ENCODE data around the gene ISM1. TPM values are rescaled to one million over a fixed set of nuclear protein-coding genes. Genes with fewer than 3 reads are reported as not detected.

Gene ISM1
- total RNA-seq, 4 donors from 2014 or later: 0.55 to 0.64 TPM; not detected in 2

DNA sequence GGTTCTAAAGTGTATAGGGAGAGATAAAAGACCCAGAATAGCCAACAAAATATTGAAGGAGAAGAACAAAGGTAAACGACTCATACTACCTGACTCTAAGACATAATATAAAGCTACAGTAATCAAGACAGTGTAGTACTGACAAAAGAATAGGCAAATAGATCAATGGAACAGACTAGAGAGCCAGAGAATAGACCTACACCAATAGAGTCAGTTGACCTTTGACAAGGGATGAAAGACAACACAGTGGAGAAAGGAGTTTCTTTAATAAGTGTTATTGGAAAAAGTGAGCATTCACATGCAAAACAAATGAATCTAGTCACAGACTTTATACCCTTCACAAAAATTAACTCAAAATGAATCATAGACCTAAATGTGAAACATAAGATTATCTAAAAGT, 96.4 kb downstream of the ISM1 start:
- no peaks in the 10 kb centered on the region for H3K36me3 ChIP-seq
- no peaks in the 10 kb centered on the region for H3K4me1 ChIP-seq
- H3K9me3 ChIP-seq: no peaks in the 10 kb centered on the region
- in situ Hi-C loops (cut with MboI; ENCODE audit: low pct_ligation_motif_present in 1 of 4, low pct_unique_long_range_greater_than_20kb in 1 of 4, low sequenced_read_pairs in 3 of 4) (no loop called here), intact Hi-C loops (cut with DNase I; ENCODE audit: low total_unique reads) (no loop called here)
- DNase-seq: no peak
- no peaks in the 10 kb centered on the region for H3K27me3 ChIP-seq
- TF ChIP-seq, protein P1, sequence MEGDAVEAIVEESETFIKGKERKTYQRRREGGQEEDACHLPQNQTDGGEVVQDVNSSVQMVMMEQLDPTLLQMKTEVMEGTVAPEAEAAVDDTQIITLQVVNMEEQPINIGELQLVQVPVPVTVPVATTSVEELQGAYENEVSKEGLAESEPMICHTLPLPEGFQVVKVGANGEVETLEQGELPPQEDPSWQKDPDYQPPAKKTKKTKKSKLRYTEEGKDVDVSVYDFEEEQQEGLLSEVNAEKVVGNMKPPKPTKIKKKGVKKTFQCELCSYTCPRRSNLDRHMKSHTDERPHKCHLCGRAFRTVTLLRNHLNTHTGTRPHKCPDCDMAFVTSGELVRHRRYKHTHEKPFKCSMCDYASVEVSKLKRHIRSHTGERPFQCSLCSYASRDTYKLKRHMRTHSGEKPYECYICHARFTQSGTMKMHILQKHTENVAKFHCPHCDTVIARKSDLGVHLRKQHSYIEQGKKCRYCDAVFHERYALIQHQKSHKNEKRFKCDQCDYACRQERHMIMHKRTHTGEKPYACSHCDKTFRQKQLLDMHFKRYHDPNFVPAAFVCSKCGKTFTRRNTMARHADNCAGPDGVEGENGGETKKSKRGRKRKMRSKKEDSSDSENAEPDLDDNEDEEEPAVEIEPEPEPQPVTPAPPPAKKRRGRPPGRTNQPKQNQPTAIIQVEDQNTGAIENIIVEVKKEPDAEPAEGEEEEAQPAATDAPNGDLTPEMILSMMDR (IDR thresholded peaks at IDR 0.05): no peak
- no peak for TF ChIP-seq POLR2A (IDR thresholded peaks at IDR 0.05)
- TF ChIP-seq EP300 (IDR thresholded peaks at IDR 0.05; ENCODE audit: low read depth): no peak
- no peak for TF ChIP-seq POLR2AphosphoS5 (IDR thresholded peaks at IDR 0.05)
- no peak overlapping the region for H3K4me3 ChIP-seq
- no peak overlapping the region for H3K27ac ChIP-seq
- WGBS, 2 donors (ENCODE audit: low coverage in 1 of 2): 81 to 100% methylated on average over 1 of the region's 1 CpG

DNA sequence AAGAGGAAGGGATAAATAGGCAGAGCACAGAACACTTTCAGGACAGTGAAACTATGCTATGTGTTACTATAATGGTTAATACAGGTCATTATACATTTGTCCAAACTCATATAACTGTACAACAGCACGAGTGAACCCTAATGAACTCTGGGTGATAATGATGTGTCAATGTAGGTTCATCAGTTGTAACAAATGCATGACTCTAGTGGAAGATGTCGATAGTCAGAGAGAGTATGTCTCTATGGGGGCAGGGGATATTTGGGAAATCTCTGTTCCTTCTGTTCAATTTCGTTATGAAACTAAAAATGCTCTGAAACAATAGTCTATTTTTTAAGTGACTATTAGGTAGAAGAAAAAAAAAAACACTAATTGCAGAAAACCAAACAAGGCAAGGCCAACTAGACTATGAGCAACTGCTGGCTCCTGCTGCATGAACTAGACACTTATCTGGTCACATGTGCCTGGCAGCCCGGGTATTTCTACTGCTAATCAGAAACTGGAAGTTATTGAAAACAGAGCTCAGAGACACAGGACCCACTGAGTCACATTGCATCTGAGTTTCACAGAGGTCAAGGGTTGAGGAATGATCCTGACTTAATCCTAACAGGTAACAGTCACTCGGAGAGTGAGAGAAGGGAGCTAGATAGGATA, 97.9 kb downstream of the ISM1 start:
- intact Hi-C loops (cut with DNase I; ENCODE audit: low total_unique reads) (no loop called here), in situ Hi-C loops (cut with MboI; ENCODE audit: low pct_ligation_motif_present in 1 of 4, low pct_unique_long_range_greater_than_20kb in 1 of 4, low sequenced_read_pairs in 3 of 4) (no loop called here)
- DNase-seq: no peak
- no peaks in the 10 kb centered on the region for H3K4me1 ChIP-seq
- H3K4me3 ChIP-seq: no peak overlapping the region
- no peaks in the 10 kb centered on the region for H3K27me3 ChIP-seq
- TF ChIP-seq POLR2A (IDR thresholded peaks at IDR 0.05) (no peak), EP300 (IDR thresholded peaks at IDR 0.05; ENCODE audit: low read depth) (no peak), POLR2AphosphoS5 (IDR thresholded peaks at IDR 0.05) (no peak)
- TF ChIP-seq, protein P1 (IDR thresholded peaks at IDR 0.05): no peak
- 70 to 74% methylated on average over 5 of the region's 5 CpGs for WGBS, 2 donors (ENCODE audit: low coverage in 1 of 2)
- no peak overlapping the region for H3K27ac ChIP-seq
- no peaks in the 10 kb centered on the region for H3K36me3 ChIP-seq
- H3K9me3 ChIP-seq: no peaks in the 10 kb centered on the region

DNA sequence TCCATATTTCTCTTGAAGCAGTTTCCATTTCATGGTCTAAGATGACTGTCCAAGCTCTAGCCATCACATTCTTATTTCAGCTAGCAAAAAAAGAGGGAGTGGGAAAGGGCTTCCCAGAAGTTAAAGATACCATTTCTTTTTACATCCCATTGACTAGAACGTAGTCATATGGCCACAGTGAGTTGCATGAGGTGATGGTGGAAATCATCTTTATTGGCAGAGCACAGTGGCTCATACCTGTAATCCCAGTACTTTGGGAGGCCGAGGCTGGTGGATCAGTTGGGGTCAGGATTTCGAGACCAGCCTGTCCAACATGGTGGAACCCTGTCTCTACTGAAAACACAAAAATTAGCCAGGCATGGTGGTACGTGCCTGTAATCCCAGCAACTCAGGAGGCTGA, 99.6 kb downstream of the ISM1 start:
- H3K4me3 ChIP-seq: no peak overlapping the region
- H3K27ac ChIP-seq: peak overlapping the region in 1 of 4 donors; percentile 74
- TF ChIP-seq, protein P1 (IDR thresholded peaks at IDR 0.05): no peak
- TF ChIP-seq POLR2A (IDR thresholded peaks at IDR 0.05) (no peak), EP300 (IDR thresholded peaks at IDR 0.05; ENCODE audit: low read depth) (no peak), POLR2AphosphoS5 (IDR thresholded peaks at IDR 0.05) (no peak)
- DNase-seq: no peak
- no peaks in the 10 kb centered on the region for H3K27me3 ChIP-seq
- WGBS, 2 donors (ENCODE audit: low coverage in 1 of 2): 88 to 100% methylated on average over 2 to 4 of the region's 4 CpGs
- in situ Hi-C loops (cut with MboI; ENCODE audit: low pct_ligation_motif_present in 1 of 4, low pct_unique_long_range_greater_than_20kb in 1 of 4, low sequenced_read_pairs in 3 of 4) (no loop called here), intact Hi-C loops (cut with DNase I; ENCODE audit: low total_unique reads) (no loop called here)
- no peaks in the 10 kb centered on the region for H3K36me3 ChIP-seq
- no peaks in the 10 kb centered on the region for H3K4me1 ChIP-seq
- H3K9me3 ChIP-seq: no peaks in the 10 kb centered on the region

DNA sequence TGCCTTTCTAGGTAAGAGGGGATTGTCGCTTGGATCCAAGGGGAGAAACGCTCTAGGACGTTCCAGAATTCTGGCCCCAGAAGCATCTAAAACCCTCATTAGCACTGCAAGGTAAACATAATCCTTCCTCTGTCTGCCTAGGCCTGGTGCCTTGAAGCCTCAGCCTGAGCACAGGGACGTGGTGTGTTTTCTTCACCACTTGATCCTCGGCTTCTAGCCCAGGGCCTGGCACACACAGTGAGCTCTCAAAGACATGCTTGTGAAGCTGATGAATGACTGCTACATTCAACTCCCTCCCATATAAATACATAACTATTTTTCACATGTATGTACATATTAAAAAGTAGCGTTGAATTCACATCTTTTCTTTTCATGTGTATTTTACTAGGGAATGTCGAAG, 100.3 kb downstream of the ISM1 start:
- intact Hi-C loops (cut with DNase I; ENCODE audit: low total_unique reads): no loop called here
- Histone ChIP-seq H3K36me3 (no peaks in the 10 kb centered on the region), H3K27me3 (no peaks in the 10 kb centered on the region), H3K9me3 (no peaks in the 10 kb centered on the region), H3K4me3 (no peak overlapping the region), H3K4me1 (no peaks in the 10 kb centered on the region), H3K27ac (peak overlapping the region in 2 of 4 donors; percentile 42 to 74)
- 80 to 96% methylated on average over 3 to 6 of the region's 7 CpGs for WGBS, 2 donors (ENCODE audit: low coverage in 1 of 2)
- DNase-seq: no peak
- in situ Hi-C loops (cut with MboI; ENCODE audit: low pct_ligation_motif_present in 1 of 4, low pct_unique_long_range_greater_than_20kb in 1 of 4, low sequenced_read_pairs in 3 of 4): no loop called here
- TF ChIP-seq EP300 (IDR thresholded peaks at IDR 0.05; ENCODE audit: low read depth) (no peak), POLR2A (IDR thresholded peaks at IDR 0.05) (no peak), POLR2AphosphoS5 (IDR thresholded peaks at IDR 0.05) (no peak)
- TF ChIP-seq, protein P1 (IDR thresholded peaks at IDR 0.05): no peak

Measured in transverse colon (tissue), 4 donors.